Adrenal gland (tissue), 5 donors: ENCODE data around the gene PI4K2A.

Source experiments
- CTCF ChIP-seq, 6 experiments: fragments of 450-650 bp in 4 of 6; fragments of 200-600 bp in 2 of 6; sonication (generic) in 1 of 6; IDR thresholded peaks; 1 replicate in 5 of 6; 2 replicates in 1 of 6; pipeline versions ENCODE4 v1.5.1 to v1.8.0; 2016 to 2021; ENCODE audit warnings: antibody characterized with exemption in 6 of 6, mild to moderate bottlenecking in 2 of 6, moderate library complexity in 1 of 6
- POLR2A ChIP-seq, 2 donors: fragments of 450-650 bp; IDR thresholded peaks; one replicate each; pipeline ENCODE4 v1.6.1; 2017; ENCODE audit warnings: antibody characterized with exemption in 2 of 2, mild to moderate bottlenecking in 2 of 2, moderate library complexity in 1 of 2
- donor health status: DM: no; HTN: no; CAD: no.

GRCh38 chr10:97666992-97667391 lies 26.5 kb downstream of the PI4K2A start:
- TF ChIP-seq POLR2A (IDR thresholded peaks at IDR 0.05), result no peak
- no peak for TF ChIP-seq CTCF (IDR thresholded peaks at IDR 0.05)
